Prostate gland (tissue), 1 donor: Measurements from ENCODE around the gene RAP1GAP.

Experiments used
- POLR2A ChIP-seq: fragments of 450-650 bp; IDR thresholded peaks from one replicate; pipeline ENCODE4 v1.6.1; 2016; ENCODE audit warnings: antibody characterized with exemption, mild to moderate bottlenecking
- POLR2AphosphoS5 ChIP-seq: sonication (generic); formaldehyde crosslinking; IDR thresholded peaks from one replicate; pipeline ENCODE4 v1.6.1; 2017; ENCODE audit warnings: antibody characterized with exemption

DNA sequence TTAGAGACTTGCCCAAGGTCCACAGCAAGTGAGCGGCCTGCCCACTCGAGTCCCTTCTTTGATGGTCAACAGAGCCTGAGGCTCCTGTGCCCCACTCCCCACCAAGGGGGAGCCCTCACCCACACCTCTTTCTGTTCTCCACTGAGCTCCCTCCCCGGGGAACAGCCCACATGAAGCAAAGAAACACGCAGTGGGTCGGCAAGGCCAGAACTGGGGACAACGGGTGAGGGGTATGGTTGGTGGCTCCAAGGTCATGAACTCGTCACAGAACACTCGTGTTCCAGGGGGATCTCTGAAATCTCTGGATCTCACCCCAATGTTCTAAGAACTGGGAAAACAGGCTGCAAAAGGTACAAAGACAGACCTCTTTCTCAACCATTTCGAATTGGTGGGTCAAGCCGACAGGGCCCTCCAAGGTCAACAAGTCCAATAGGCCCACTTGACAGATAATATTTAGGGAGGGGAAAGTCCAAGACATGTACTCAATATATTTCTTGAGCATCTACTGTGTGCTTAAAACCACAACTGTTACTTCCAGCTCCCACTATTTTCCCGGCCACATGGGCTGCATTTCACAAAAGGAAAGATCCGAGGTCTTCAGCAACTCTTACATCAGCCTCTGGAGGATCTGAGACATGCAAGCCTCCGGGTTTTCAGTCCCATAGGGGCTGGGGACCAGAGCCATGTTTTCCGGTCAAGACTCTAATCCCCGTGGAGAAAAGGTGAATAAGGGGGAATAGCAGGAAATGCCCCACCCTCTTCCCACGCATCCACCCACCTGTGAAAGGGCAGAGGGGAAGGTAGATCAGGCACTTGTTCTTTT is 1.1 kb upstream of the RAP1GAP start:
- TF ChIP-seq POLR2AphosphoS5 (no peak), POLR2A (no peak)
